IPS-18a (cell line): Measurements from ENCODE around the gene CTIF.

Experiments
- H3K27ac ChIP-seq: one replicate; pipeline ENCODE4 v1.5.1; 2013; ENCODE audit warnings: low read length
- H3K27me3 ChIP-seq: one replicate; pipeline ENCODE4 v1.6.1; 2013; ENCODE audit warnings: mild to moderate bottlenecking, low read length; ENCODE audit not compliant: control insufficient read depth, insufficient read depth
- H3K36me3 ChIP-seq: one replicate; pipeline ENCODE4 v1.6.1; 2013; ENCODE audit warnings: low read depth, low read length; ENCODE audit not compliant: control insufficient read depth
- H3K4me1 ChIP-seq: one replicate; pipeline ENCODE4 v1.6.1; 2013; ENCODE audit warnings: low read depth, low read length; ENCODE audit not compliant: control insufficient read depth
- H3K4me3 ChIP-seq: one replicate; pipeline ENCODE4 v1.5.1; 2013; ENCODE audit warnings: low read length
- H3K9ac ChIP-seq: one replicate; pipeline ENCODE4 v1.6.1; 2013; ENCODE audit warnings: mild to moderate bottlenecking, low read length, moderate library complexity
- H3K9me3 ChIP-seq: one replicate; pipeline ENCODE4 v1.6.1; 2013; ENCODE audit warnings: low read depth, low read length; ENCODE audit not compliant: control insufficient read depth

The CTIF gene

GRCh38 chr18:48785736-48786454 lies 247.1 kb downstream of the CTIF start:
- no peaks in the 10 kb centered on the region for H3K4me1 ChIP-seq
- no peak overlapping the region for H3K27ac ChIP-seq
- no peaks in the 10 kb centered on the region for H3K36me3 ChIP-seq
- no peaks in the 10 kb centered on the region for H3K9me3 ChIP-seq
- H3K9ac ChIP-seq: no peak overlapping the region
- H3K27me3 ChIP-seq: no peaks in the 10 kb centered on the region
- H3K4me3 ChIP-seq: no peak overlapping the region

GRCh38 chr18:48786455-48787202 lies 247.8 kb downstream of the CTIF start:
- Histone ChIP-seq H3K4me3 (no peak overlapping the region), H3K27me3 (no peaks in the 10 kb centered on the region), H3K9ac (no peak overlapping the region), H3K27ac (no peak overlapping the region), H3K9me3 (no peaks in the 10 kb centered on the region), H3K36me3 (no peaks in the 10 kb centered on the region), H3K4me1 (no peaks in the 10 kb centered on the region)

- no peak overlapping the region for H3K4me3 ChIP-seq
- no peaks in the 10 kb centered on the region for H3K27me3 ChIP-seq
- H3K9ac ChIP-seq: no peak overlapping the region
- no peak overlapping the region for H3K27ac ChIP-seq
- no peaks in the 10 kb centered on the region for H3K4me1 ChIP-seq
- H3K36me3 ChIP-seq: no peaks in the 10 kb centered on the region
- no peaks in the 10 kb centered on the region for H3K9me3 ChIP-seq
Observed at GRCh38 chr18:48787203-48788151, 248.6 kb downstream of the CTIF start.

GRCh38 chr18:48788373-48788772 lies 249.5 kb downstream of the CTIF start:
- no peak overlapping the region for H3K27ac ChIP-seq
- H3K9ac ChIP-seq: no peak overlapping the region
- H3K27me3 ChIP-seq: no peaks in the 10 kb centered on the region
- H3K9me3 ChIP-seq: no peaks in the 10 kb centered on the region
- no peak overlapping the region for H3K4me3 ChIP-seq
- H3K36me3 ChIP-seq: no peaks in the 10 kb centered on the region
- no peaks in the 10 kb centered on the region for H3K4me1 ChIP-seq

- Histone ChIP-seq H3K27me3 (no peaks in the 10 kb centered on the region), H3K36me3 (no peaks in the 10 kb centered on the region), H3K9ac (no peak overlapping the region), H3K27ac (no peak overlapping the region), H3K4me3 (no peak overlapping the region), H3K9me3 (no peaks in the 10 kb centered on the region), H3K4me1 (no peaks in the 10 kb centered on the region)
Observed at GRCh38 chr18:48789259-48789812, 250.5 kb downstream of the CTIF start.

GRCh38 chr18:48790226-48790863 lies 251.5 kb downstream of the CTIF start:
- no peaks in the 10 kb centered on the region for H3K4me1 ChIP-seq
- no peaks in the 10 kb centered on the region for H3K36me3 ChIP-seq
- no peak overlapping the region for H3K4me3 ChIP-seq
- H3K27ac ChIP-seq: no peak overlapping the region
- H3K9me3 ChIP-seq: no peaks in the 10 kb centered on the region
- H3K27me3 ChIP-seq: no peaks in the 10 kb centered on the region
- no peak overlapping the region for H3K9ac ChIP-seq

GRCh38 chr18:48790869-48791635 lies 252.2 kb downstream of the CTIF start:
- no peaks in the 10 kb centered on the region for H3K9me3 ChIP-seq
- no peak overlapping the region for H3K4me3 ChIP-seq
- no peaks in the 10 kb centered on the region for H3K36me3 ChIP-seq
- H3K27me3 ChIP-seq: no peaks in the 10 kb centered on the region
- no peaks in the 10 kb centered on the region for H3K4me1 ChIP-seq
- H3K27ac ChIP-seq: no peak overlapping the region
- H3K9ac ChIP-seq: no peak overlapping the region

- Histone ChIP-seq H3K36me3 (no peaks in the 10 kb centered on the region), H3K4me3 (no peak overlapping the region), H3K27me3 (no peaks in the 10 kb centered on the region), H3K9ac (no peak overlapping the region), H3K27ac (no peak overlapping the region), H3K4me1 (no peaks in the 10 kb centered on the region), H3K9me3 (no peaks in the 10 kb centered on the region)
Observed at GRCh38 chr18:48791636-48792105, 252.8 kb downstream of the CTIF start.

- Histone ChIP-seq H3K4me3 (no peak overlapping the region), H3K27me3 (no peaks in the 10 kb centered on the region), H3K4me1 (no peaks in the 10 kb centered on the region), H3K36me3 (no peaks in the 10 kb centered on the region), H3K9me3 (no peaks in the 10 kb centered on the region), H3K9ac (no peak overlapping the region), H3K27ac (no peak overlapping the region)
Observed at GRCh38 chr18:48792141-48792540, 253.3 kb downstream of the CTIF start.

- no peaks in the 10 kb centered on the region for H3K36me3 ChIP-seq
- H3K4me3 ChIP-seq: no peak overlapping the region
- H3K9ac ChIP-seq: no peak overlapping the region
- no peak overlapping the region for H3K27ac ChIP-seq
- H3K4me1 ChIP-seq: no peaks in the 10 kb centered on the region
- no peaks in the 10 kb centered on the region for H3K9me3 ChIP-seq
- no peaks in the 10 kb centered on the region for H3K27me3 ChIP-seq
Observed at GRCh38 chr18:48792611-48793380, 254.0 kb downstream of the CTIF start.
